GM12878 (cell line): ENCODE results near the gene HLA-DMA.

Source experiments
- BRCA1 ChIP-seq: IDR thresholded peaks from 2 replicates; pipeline ENCODE4 v1.6.1; 2011; ENCODE audit warnings: low read depth, low read length, improper control_type of control experiment
- CHD2 ChIP-seq: IDR thresholded peaks from 2 replicates; pipeline ENCODE4 v1.6.1; 2011; ENCODE audit warnings: low read depth, low read length, improper control_type of control experiment, borderline replicate concordance
- CTCF ChIP-seq, 3 experiments: IDR thresholded peaks in 2 of 3; conservative IDR thresholded peaks in 1 of 3; 2 replicates each; pipeline ENCODE4 v1.5.1; 2011; ENCODE audit warnings: low read depth in 3 of 3, low read length in 3 of 3, mild to moderate bottlenecking in 3 of 3, control low read depth in 2 of 3, moderate library complexity in 2 of 3, inconsistent platforms in 1 of 3, mixed read lengths in 1 of 3; ENCODE audit not compliant: control insufficient read depth in 2 of 3, insufficient read depth in 1 of 3; ENCODE audit errors: extremely low read depth in 1 of 3
- MTA3 ChIP-seq: IDR thresholded peaks from 2 replicates; pipeline ENCODE4 v1.6.1; 2012; ENCODE audit warnings: low read length, inconsistent platforms, borderline replicate concordance

DNA sequence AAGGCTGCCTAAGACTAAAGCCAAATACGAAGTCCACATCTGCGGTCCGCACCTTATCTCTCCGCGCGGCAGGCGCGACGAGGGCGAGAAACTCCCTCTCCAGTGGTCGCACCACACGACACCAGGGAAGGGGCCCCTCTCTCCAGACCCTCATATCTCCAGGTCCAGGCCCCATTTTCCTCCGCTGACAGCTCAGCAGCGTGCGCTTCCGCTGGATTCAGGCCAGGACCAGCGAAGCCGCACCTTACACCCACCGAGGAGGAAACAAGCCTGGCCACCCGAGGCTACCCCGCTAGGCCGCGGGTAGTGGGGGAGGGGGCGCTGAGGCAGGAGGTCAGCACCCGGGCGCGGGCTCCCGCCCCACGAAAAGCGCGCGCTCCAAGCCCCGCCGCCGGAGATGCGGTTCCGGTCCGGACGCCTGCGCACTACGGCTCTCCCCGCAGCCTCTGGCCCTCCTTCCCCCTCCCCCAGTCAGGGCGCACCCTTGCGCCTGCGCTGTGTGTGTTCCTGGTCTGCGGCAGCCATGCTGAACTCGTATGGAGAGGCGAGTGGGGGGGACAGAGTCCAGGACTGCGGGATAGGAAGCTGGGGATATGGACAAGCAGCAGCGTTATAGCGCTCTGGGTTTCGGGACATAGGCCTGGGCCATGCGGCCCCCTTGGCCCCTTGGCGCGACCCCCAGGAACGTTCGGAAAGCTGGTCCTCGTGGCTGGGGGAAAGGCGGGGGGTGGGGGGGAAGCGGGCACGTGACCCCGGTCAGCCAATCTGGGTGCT is 15.4 kb upstream of the HLA-DMA start, which contains the start of gene BRD2:
- TF ChIP-seq CTCF (IDR thresholded peaks at IDR 0.05 in 2 of 3, conservative IDR thresholded peaks at IDR 0.05 in 1 of 3; ENCODE audit: control insufficient read depth in 2 of 3, extremely low read depth in 1 of 3, insufficient read depth in 1 of 3, low read depth in 3 of 3, low read length in 3 of 3) = no peak
- no peak for TF ChIP-seq MTA3
- TF ChIP-seq CHD2 = peak; percentile 88
- TF ChIP-seq BRCA1 = no peak
